ENCODE data around the gene PIAS3.

Gene PIAS3

DNA sequence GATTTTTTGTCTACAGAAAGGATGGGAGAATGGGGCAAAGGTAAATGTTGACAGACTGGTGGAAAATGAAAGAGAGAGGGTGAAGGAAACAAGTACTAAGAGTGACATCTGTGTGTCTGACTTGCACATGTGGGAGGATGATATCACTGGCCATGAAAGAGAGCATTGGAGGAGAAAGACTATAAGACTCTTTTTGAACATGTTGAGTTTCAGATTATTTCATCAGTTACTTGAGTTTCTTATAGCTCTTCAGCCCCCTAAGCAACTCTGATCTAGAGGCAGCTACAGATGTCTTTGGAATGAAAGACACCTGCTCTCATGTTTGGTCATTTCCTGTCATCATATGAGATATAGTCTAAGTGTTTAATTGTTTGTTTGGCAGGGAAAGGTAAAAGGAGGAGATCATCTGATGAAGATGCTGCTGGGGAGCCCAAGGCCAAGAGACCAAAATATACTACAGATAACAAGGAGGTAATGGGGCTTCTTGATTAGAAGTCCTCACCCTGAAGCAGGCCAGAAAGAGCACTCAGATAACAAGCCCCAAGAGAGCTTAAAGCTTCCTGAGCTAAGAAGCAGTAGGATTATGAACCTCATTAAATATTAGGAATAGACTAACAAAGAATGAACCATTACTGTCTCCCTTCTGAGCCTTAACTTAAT lies 30.4 kb downstream of the PIAS3 start:
- H3K9me3 ChIP-seq (ENCODE audit: control insufficient read depth, low read length), result no peaks in the 10 kb centered on the region
- H3K4me3 ChIP-seq (ENCODE audit: low read depth, low read length), result no peak overlapping the region
- no peak overlapping the region for H3K9ac ChIP-seq
- no peaks in the 10 kb centered on the region for H3K4me1 ChIP-seq
- no peak overlapping the region for H3K27ac ChIP-seq
- H3K4me2 ChIP-seq (ENCODE audit: low read length), result no peak overlapping the region
- H3K36me3 ChIP-seq (ENCODE audit: control insufficient read depth, insufficient read depth, low read length), result no peaks in the 10 kb centered on the region
- peaks cover 2% of the 10 kb centered on the region for H3K79me2 ChIP-seq
- H3K27me3 ChIP-seq (ENCODE audit: control insufficient read depth, insufficient read depth, low read length), result no peaks in the 10 kb centered on the region
- TF ChIP-seq, protein P1, sequence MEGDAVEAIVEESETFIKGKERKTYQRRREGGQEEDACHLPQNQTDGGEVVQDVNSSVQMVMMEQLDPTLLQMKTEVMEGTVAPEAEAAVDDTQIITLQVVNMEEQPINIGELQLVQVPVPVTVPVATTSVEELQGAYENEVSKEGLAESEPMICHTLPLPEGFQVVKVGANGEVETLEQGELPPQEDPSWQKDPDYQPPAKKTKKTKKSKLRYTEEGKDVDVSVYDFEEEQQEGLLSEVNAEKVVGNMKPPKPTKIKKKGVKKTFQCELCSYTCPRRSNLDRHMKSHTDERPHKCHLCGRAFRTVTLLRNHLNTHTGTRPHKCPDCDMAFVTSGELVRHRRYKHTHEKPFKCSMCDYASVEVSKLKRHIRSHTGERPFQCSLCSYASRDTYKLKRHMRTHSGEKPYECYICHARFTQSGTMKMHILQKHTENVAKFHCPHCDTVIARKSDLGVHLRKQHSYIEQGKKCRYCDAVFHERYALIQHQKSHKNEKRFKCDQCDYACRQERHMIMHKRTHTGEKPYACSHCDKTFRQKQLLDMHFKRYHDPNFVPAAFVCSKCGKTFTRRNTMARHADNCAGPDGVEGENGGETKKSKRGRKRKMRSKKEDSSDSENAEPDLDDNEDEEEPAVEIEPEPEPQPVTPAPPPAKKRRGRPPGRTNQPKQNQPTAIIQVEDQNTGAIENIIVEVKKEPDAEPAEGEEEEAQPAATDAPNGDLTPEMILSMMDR (IDR thresholded peaks at IDR 0.05), result no peak
- no peak overlapping the region for H2AFZ ChIP-seq

DNA sequence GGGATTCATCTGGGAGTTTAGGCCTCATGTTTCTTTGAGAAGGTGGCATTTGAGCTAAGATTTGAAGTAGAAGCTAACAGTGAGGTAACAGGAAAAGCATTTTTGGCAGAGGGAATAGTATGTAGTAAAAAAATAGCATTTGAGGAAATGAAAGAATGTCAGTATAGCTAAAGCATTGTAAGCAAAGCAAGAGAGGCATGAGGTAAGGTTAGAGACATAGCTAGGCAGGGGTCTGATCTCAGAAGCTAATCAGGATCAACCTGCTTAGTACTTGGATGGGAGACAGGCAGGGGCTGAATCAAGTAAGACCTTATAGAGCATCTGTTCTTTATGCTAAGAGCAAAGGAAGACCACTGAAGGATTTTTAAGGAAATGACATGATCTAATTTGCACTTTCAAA lies 30.9 kb downstream of the PIAS3 start:
- Histone ChIP-seq H3K4me1 (no peaks in the 10 kb centered on the region), H3K27ac (no peak overlapping the region), H3K9ac (no peak overlapping the region), H3K4me3 (ENCODE audit: low read depth, low read length) (no peak overlapping the region), H2AFZ (no peak overlapping the region), H3K36me3 (ENCODE audit: control insufficient read depth, insufficient read depth, low read length) (no peaks in the 10 kb centered on the region), H3K27me3 (ENCODE audit: control insufficient read depth, insufficient read depth, low read length) (no peaks in the 10 kb centered on the region), H3K79me2 (peaks cover 2% of the 10 kb centered on the region), H3K9me3 (ENCODE audit: control insufficient read depth, low read length) (no peaks in the 10 kb centered on the region), H3K4me2 (ENCODE audit: low read length) (no peak overlapping the region)
- TF ChIP-seq, protein P1 (IDR thresholded peaks at IDR 0.05), result no peak

DNA sequence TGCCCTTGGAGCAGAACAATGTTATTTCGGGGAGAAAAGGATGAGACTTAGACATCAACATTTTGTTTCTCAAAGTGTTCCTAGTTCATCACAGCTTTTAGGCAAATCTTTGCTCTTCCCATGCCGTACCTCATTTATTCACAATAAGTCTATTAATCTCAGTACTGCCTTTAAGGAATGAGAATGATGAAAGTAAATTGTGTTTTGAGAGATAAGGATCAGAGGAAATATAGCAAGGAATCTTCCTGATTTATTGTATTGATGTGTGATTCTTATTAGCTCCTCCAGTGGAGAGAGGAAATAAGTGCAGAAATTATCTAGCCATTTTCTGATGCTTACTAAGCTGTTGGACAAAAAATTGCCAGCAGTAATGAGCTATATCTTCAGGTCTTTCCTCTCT lies 32.9 kb downstream of the PIAS3 start:
- H3K36me3 ChIP-seq (ENCODE audit: control insufficient read depth, insufficient read depth, low read length), result no peaks in the 10 kb centered on the region
- H3K4me2 ChIP-seq (ENCODE audit: low read length), result no peak overlapping the region
- no peak overlapping the region for H3K4me3 ChIP-seq (ENCODE audit: low read depth, low read length)
- peaks cover 2% of the 10 kb centered on the region for H3K79me2 ChIP-seq
- TF ChIP-seq, protein P1 (IDR thresholded peaks at IDR 0.05), result no peak
- H3K27me3 ChIP-seq (ENCODE audit: control insufficient read depth, insufficient read depth, low read length), result no peaks in the 10 kb centered on the region
- no peak overlapping the region for H3K9ac ChIP-seq
- no peak overlapping the region for H2AFZ ChIP-seq
- no peaks in the 10 kb centered on the region for H3K9me3 ChIP-seq (ENCODE audit: control insufficient read depth, low read length)
- no peaks in the 10 kb centered on the region for H3K4me1 ChIP-seq
- H3K27ac ChIP-seq, result no peak overlapping the region

DNA sequence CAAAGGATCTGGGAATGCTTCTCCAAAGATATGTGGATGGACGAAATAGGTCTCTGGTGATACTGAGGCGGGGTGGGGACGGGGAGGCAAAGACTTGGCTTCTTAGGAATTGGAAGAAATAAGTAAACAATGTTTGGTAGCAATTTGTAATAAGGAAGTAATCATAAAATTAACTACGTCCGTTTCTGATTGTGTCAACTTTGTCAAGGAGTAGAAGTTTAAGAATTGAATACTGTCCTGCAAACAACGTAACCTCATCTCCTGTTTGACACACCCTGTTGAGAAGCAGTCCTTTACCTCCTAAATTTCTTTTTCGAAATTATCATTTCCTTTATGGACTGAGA lies 34.4 kb downstream of the PIAS3 start:
- peak overlapping the region; percentile 88 for H3K4me2 ChIP-seq (ENCODE audit: low read length)
- peak overlapping the region; percentile 79 for H2AFZ ChIP-seq
- TF ChIP-seq, protein P1 (IDR thresholded peaks at IDR 0.05), result no peak
- H3K4me1 ChIP-seq, result no peaks in the 10 kb centered on the region
- H3K27me3 ChIP-seq (ENCODE audit: control insufficient read depth, insufficient read depth, low read length), result no peaks in the 10 kb centered on the region
- H3K36me3 ChIP-seq (ENCODE audit: control insufficient read depth, insufficient read depth, low read length), result no peaks in the 10 kb centered on the region
- peak overlapping the region; percentile 86 for H3K27ac ChIP-seq
- H3K4me3 ChIP-seq (ENCODE audit: low read depth, low read length), result peak overlapping the region; percentile 75
- no peak overlapping the region for H3K9ac ChIP-seq
- no peaks in the 10 kb centered on the region for H3K9me3 ChIP-seq (ENCODE audit: control insufficient read depth, low read length)
- H3K79me2 ChIP-seq, result peaks cover 2% of the 10 kb centered on the region
